Measurements from ENCODE around the gene BSDC1. TPM values are rescaled to one million over a fixed set of nuclear protein-coding genes. Genes with fewer than 3 reads are reported as not detected.

The BSDC1 gene
- total and polyA plus RNA-seq, 2 of the 13 experiments (the other 11 are each of a cell fraction or from before 2014, with no cell fraction given), result 40.3 to 64.2 TPM

GRCh38 chr1:32427264-32427963 lies 33.2 kb upstream of the BSDC1 start (continued):
- TF ChIP-seq NFAT5 (CRISPR knock-in tag; IDR thresholded peaks at IDR 0.05), result no peak
- no peak for TF ChIP-seq MEIS2 (CRISPR knock-in tag; IDR thresholded peaks at IDR 0.05)
- TF ChIP-seq ZNF326 (CRISPR knock-in tag; IDR thresholded peaks at IDR 0.05; ENCODE audit: borderline replicate concordance), result no peak
- TF ChIP-seq ZC3H13 (CRISPR knock-in tag; IDR thresholded peaks at IDR 0.05), result no peak
- TF ChIP-seq TOE1 (CRISPR knock-in tag; IDR thresholded peaks at IDR 0.05), result no peak
- TF ChIP-seq TEAD2 (CRISPR knock-in tag; IDR thresholded peaks at IDR 0.05), result no peak
- no peak for TF ChIP-seq CEBPB (IDR thresholded peaks at IDR 0.05; ENCODE audit: borderline replicate concordance, low read depth, low read length)
- TF ChIP-seq ZNF530 (CRISPR knock-in tag; IDR thresholded peaks at IDR 0.05; ENCODE audit: low read depth), result no peak
- no peak for TF ChIP-seq FLYWCH1 (CRISPR knock-in tag; IDR thresholded peaks at IDR 0.05)
- TF ChIP-seq ZNF224 (CRISPR knock-in tag; IDR thresholded peaks at IDR 0.05), result no peak
- TF ChIP-seq HDAC2 (CRISPR knock-in tag; IDR thresholded peaks at IDR 0.05), result no peak
- no peak for TF ChIP-seq KAT2B (IDR thresholded peaks at IDR 0.05; ENCODE audit: borderline replicate concordance, low read depth, low read length)
- TF ChIP-seq ZNF430 (CRISPR knock-in tag; IDR thresholded peaks at IDR 0.05), result no peak
- TF ChIP-seq BRF2 (CRISPR knock-in tag; IDR thresholded peaks at IDR 0.05), result no peak
- no peak for TF ChIP-seq MAFG (CRISPR knock-in tag; IDR thresholded peaks at IDR 0.05)
- TF ChIP-seq PREB (CRISPR knock-in tag; IDR thresholded peaks at IDR 0.05), result no peak

Measured in HepG2 (cell line).